ENCODE results near the gene C17orf75. TPM values are rescaled to one million over a fixed set of nuclear protein-coding genes. Genes with fewer than 3 reads are reported as not detected.

C17orf75 gene
- total and polyA plus RNA-seq, 2 of the 8 experiments (the other 6 are each of a cell fraction or from before 2014, with no cell fraction given) = 15.8 to 42.6 TPM

- TF ChIP-seq, protein P1, sequence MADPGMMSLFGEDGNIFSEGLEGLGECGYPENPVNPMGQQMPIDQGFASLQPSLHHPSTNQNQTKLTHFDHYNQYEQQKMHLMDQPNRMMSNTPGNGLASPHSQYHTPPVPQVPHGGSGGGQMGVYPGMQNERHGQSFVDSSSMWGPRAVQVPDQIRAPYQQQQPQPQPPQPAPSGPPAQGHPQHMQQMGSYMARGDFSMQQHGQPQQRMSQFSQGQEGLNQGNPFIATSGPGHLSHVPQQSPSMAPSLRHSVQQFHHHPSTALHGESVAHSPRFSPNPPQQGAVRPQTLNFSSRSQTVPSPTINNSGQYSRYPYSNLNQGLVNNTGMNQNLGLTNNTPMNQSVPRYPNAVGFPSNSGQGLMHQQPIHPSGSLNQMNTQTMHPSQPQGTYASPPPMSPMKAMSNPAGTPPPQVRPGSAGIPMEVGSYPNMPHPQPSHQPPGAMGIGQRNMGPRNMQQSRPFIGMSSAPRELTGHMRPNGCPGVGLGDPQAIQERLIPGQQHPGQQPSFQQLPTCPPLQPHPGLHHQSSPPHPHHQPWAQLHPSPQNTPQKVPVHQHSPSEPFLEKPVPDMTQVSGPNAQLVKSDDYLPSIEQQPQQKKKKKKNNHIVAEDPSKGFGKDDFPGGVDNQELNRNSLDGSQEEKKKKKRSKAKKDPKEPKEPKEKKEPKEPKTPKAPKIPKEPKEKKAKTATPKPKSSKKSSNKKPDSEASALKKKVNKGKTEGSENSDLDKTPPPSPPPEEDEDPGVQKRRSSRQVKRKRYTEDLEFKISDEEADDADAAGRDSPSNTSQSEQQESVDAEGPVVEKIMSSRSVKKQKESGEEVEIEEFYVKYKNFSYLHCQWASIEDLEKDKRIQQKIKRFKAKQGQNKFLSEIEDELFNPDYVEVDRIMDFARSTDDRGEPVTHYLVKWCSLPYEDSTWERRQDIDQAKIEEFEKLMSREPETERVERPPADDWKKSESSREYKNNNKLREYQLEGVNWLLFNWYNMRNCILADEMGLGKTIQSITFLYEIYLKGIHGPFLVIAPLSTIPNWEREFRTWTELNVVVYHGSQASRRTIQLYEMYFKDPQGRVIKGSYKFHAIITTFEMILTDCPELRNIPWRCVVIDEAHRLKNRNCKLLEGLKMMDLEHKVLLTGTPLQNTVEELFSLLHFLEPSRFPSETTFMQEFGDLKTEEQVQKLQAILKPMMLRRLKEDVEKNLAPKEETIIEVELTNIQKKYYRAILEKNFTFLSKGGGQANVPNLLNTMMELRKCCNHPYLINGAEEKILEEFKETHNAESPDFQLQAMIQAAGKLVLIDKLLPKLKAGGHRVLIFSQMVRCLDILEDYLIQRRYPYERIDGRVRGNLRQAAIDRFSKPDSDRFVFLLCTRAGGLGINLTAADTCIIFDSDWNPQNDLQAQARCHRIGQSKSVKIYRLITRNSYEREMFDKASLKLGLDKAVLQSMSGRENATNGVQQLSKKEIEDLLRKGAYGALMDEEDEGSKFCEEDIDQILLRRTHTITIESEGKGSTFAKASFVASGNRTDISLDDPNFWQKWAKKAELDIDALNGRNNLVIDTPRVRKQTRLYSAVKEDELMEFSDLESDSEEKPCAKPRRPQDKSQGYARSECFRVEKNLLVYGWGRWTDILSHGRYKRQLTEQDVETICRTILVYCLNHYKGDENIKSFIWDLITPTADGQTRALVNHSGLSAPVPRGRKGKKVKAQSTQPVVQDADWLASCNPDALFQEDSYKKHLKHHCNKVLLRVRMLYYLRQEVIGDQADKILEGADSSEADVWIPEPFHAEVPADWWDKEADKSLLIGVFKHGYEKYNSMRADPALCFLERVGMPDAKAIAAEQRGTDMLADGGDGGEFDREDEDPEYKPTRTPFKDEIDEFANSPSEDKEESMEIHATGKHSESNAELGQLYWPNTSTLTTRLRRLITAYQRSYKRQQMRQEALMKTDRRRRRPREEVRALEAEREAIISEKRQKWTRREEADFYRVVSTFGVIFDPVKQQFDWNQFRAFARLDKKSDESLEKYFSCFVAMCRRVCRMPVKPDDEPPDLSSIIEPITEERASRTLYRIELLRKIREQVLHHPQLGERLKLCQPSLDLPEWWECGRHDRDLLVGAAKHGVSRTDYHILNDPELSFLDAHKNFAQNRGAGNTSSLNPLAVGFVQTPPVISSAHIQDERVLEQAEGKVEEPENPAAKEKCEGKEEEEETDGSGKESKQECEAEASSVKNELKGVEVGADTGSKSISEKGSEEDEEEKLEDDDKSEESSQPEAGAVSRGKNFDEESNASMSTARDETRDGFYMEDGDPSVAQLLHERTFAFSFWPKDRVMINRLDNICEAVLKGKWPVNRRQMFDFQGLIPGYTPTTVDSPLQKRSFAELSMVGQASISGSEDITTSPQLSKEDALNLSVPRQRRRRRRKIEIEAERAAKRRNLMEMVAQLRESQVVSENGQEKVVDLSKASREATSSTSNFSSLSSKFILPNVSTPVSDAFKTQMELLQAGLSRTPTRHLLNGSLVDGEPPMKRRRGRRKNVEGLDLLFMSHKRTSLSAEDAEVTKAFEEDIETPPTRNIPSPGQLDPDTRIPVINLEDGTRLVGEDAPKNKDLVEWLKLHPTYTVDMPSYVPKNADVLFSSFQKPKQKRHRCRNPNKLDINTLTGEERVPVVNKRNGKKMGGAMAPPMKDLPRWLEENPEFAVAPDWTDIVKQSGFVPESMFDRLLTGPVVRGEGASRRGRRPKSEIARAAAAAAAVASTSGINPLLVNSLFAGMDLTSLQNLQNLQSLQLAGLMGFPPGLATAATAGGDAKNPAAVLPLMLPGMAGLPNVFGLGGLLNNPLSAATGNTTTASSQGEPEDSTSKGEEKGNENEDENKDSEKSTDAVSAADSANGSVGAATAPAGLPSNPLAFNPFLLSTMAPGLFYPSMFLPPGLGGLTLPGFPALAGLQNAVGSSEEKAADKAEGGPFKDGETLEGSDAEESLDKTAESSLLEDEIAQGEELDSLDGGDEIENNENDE (IDR thresholded peaks at IDR 0.05; ENCODE audit: insufficient replicate concordance, low read length) = no peak
- TF ChIP-seq SIRT6 (IDR thresholded peaks at IDR 0.05; ENCODE audit: low read length) = no peak
- TF ChIP-seq TAF7 (optimal IDR thresholded peaks at IDR 0.05; ENCODE audit: borderline replicate concordance, low read depth, low read length) = no peak
- no peak for TF ChIP-seq MAFK (IDR thresholded peaks at IDR 0.05; ENCODE audit: low read depth, low read length)
- TF ChIP-seq ZNF274 (IDR thresholded peaks at IDR 0.05; ENCODE audit: borderline replicate concordance, extremely low read depth, low read length) = no peak
- TF ChIP-seq SP1 (IDR thresholded peaks at IDR 0.05; ENCODE audit: low read depth, low read length) = no peak
- no peak for TF ChIP-seq POU5F1 (IDR thresholded peaks at IDR 0.05; ENCODE audit: low read depth, low read length)
- TF ChIP-seq, protein P2, sequence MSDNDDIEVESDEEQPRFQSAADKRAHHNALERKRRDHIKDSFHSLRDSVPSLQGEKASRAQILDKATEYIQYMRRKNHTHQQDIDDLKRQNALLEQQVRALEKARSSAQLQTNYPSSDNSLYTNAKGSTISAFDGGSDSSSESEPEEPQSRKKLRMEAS (IDR thresholded peaks at IDR 0.05) = no peak
- no peak for TF ChIP-seq KDM5A (IDR thresholded peaks at IDR 0.05; ENCODE audit: low read length)
- TF ChIP-seq BRCA1 (IDR thresholded peaks at IDR 0.05; ENCODE audit: low read depth, low read length) = no peak
Measured at GRCh38 chr17:32348483-32348800, 6.5 kb upstream of the C17orf75 start (continued).
